B cell (primary cell): Measurements from ENCODE around the gene IL20RA. TPM values are rescaled to one million over a fixed set of nuclear protein-coding genes. Genes with fewer than 3 reads are reported as not detected.
A peak's percentile ranks its signal among the peaks of the same experiment; 100 is the strongest.

Experiments used
- ATAC-seq: fragments of 200-7000 bp; cut with Tn5 transposase; one replicate; pipeline ENCODE4 v1.10.0; 2021; ENCODE audit warnings: low read depth, mild to moderate bottlenecking, moderate number of reproducible peaks, moderate library complexity
- CTCF ChIA-PET: fragments of 350-600 bp; sonication (Branson Sonifier 250); formaldehyde crosslinking; loops from one replicate; lab custom pipeline; 2021; ENCODE audit warnings: antibody characterized with exemption, inconsistent platforms; lab: Charles Lee
- POLR2A ChIA-PET: fragments of 350-600 bp; sonication (Branson Sonifier 250); formaldehyde crosslinking; loops from one replicate; lab custom pipeline; 2021; ENCODE audit warnings: antibody characterized with exemption; lab: Charles Lee
- DNase-seq: peaks from one replicate; pipeline ENCODE4 v3.0.0; 2013
- H2AFZ ChIP-seq: 2 replicates; pipeline ENCODE4 v1.6.1; 2012; ENCODE audit warnings: mild to moderate bottlenecking, low read depth, low read length; ENCODE audit not compliant: insufficient read depth, poor library complexity, severe bottlenecking
- H3K27ac ChIP-seq, 2 donors: 1 replicate in 1 of 2; 2 replicates in 1 of 2; pipeline ENCODE4 v1.5.1; 2012 to 2013; ENCODE audit warnings: low read length in 2 of 2, mild to moderate bottlenecking in 2 of 2, moderate library complexity in 1 of 2
- H3K27me3 ChIP-seq, 4 experiments: fragments of 200-600 bp in 1 of 4; sonication (generic) in 1 of 4; replicated peaks in 1 of 4; 1 replicate in 2 of 4; 2 replicates in 2 of 4; pipeline versions ENCODE4 v1.6.1 to v1.7.0; 2013 to 2016; ENCODE audit warnings: low read length in 3 of 4, mild to moderate bottlenecking in 2 of 4, mixed read lengths in 1 of 4, moderate library complexity in 1 of 4; ENCODE audit not compliant: insufficient read depth in 4 of 4, control insufficient read depth in 3 of 4; ENCODE audit errors: control extremely low read depth in 1 of 4
- H3K36me3 ChIP-seq, 2 experiments: replicated peaks in 1 of 2; 1 replicate in 1 of 2; 2 replicates in 1 of 2; pipeline versions ENCODE4 v1.6.1 to v1.7.1; 2013; ENCODE audit warnings: low read length in 1 of 2; ENCODE audit not compliant: insufficient read depth in 2 of 2, control insufficient read depth in 1 of 2; ENCODE audit errors: control extremely low read depth in 1 of 2, extremely low read depth in 1 of 2
- H3K4me1 ChIP-seq, 2 donors: fragments of 200-600 bp in 1 of 2; sonication (generic) in 1 of 2; 1 replicate in 1 of 2; 2 replicates in 1 of 2; pipeline versions ENCODE4 v1.5.1 to v1.6.1; 2013 to 2017; ENCODE audit warnings: low read length in 2 of 2; ENCODE audit not compliant: control insufficient read depth in 2 of 2, insufficient read depth in 2 of 2
- H3K4me2 ChIP-seq: replicated peaks from 2 replicates; pipeline ENCODE3; 2012; ENCODE audit warnings: mild to moderate bottlenecking, low read depth, low read length; ENCODE audit not compliant: poor library complexity, severe bottlenecking
- H3K4me3 ChIP-seq, 5 experiments: fragments of 200-600 bp in 1 of 5; sonication (generic) in 1 of 5; 1 replicate in 3 of 5; 2 replicates in 2 of 5; pipeline versions ENCODE4 v1.5.1 to v1.7.0; 2011 to 2016; ENCODE audit warnings: low read length in 4 of 5, mild to moderate bottlenecking in 4 of 5, low read depth in 2 of 5, control low read depth in 1 of 5, moderate library complexity in 1 of 5; ENCODE audit not compliant: insufficient read depth in 1 of 5; ENCODE audit errors: control extremely low read depth in 1 of 5, extremely low read depth in 1 of 5
- H3K79me2 ChIP-seq: fragments of 200-600 bp; sonication (generic); one replicate; pipeline ENCODE4 v1.6.0; 2016; ENCODE audit warnings: low read length; ENCODE audit not compliant: control insufficient read depth, insufficient read depth
- H3K9ac ChIP-seq: fragments of 200-600 bp; sonication (generic); 2 replicates; pipeline ENCODE4 v1.6.1; 2017; ENCODE audit warnings: mild to moderate bottlenecking, low read length, moderate library complexity
- H3K9me3 ChIP-seq, 3 donors: one replicate each; pipeline versions ENCODE4 v1.6.1 to v1.7.1; 2013; ENCODE audit warnings: low read length in 2 of 3; ENCODE audit not compliant: control insufficient read depth in 2 of 3, insufficient read depth in 1 of 3; ENCODE audit errors: control extremely low read depth in 1 of 3
- H4K20me1 ChIP-seq: 2 replicates; pipeline ENCODE4 v1.6.0; 2012; ENCODE audit warnings: mild to moderate bottlenecking, low read length; ENCODE audit not compliant: insufficient read depth, control insufficient read depth, poor library complexity, severe bottlenecking
- H3K27ac Mint-ChIP-seq: one replicate; pipeline ENCODE4 v1.8.0; 2021; ENCODE audit warnings: mixed read lengths
- H3K27me3 Mint-ChIP-seq: one replicate; pipeline ENCODE4 v1.8.0; 2021; ENCODE audit warnings: mixed read lengths
- H3K4me1 Mint-ChIP-seq: one replicate; pipeline ENCODE4 v1.8.0; 2021; ENCODE audit warnings: mixed read lengths
- H3K4me3 Mint-ChIP-seq: one replicate; pipeline ENCODE4 v1.8.0; 2021; ENCODE audit warnings: mixed read lengths
- H3K9me3 Mint-ChIP-seq: one replicate; pipeline ENCODE4 v1.8.0; 2022; ENCODE audit warnings: mixed read lengths; ENCODE audit not compliant: insufficient read depth
- EZH2 ChIP-seq: IDR thresholded peaks from 2 replicates; pipeline ENCODE4 v1.6.1; 2012; ENCODE audit warnings: borderline replicate concordance, low read depth, mild to moderate bottlenecking, moderate library complexity, low read length; ENCODE audit not compliant: insufficient read depth, poor library complexity, severe bottlenecking
- WGBS: methylation state at CpG from one replicate; pipeline ENCODE4 v1.1.5; 2013; ENCODE audit warnings: missing lambda C conversion rate; ENCODE audit not compliant: insufficient coverage; 5-methylcytosine and 5-hydroxymethylcytosine counted together
- intact Hi-C: fragments of 100-400 bp; cut with micrococcal nuclease; formaldehyde crosslinking; loops from one replicate; pipeline ENCODE4 v1.10.0; 2022
- polyA plus RNA-seq: library from polyadenylated mRNA; depleted of rRNA; stranded (reverse); fragments of >200 nt; gene quantifications from 2 replicates; pipeline ENCODE4 v1.2.3, GENCODE V29; 2012
- total RNA-seq, 2 donors: library from RNA; stranded (reverse); fragments of 120-200 nt in 1 of 2; gene quantifications; 1 replicate in 1 of 2; 2 replicates in 1 of 2; pipeline versions ENCODE4 v1.2.3 to v1.2.4, GENCODE V29; 2013 to 2022
- TF ChIP-seq, protein P1 (sequence below): fragments of 200-600 bp; IDR thresholded peaks from one replicate; pipeline ENCODE4 v1.8.0; 2022; ENCODE audit warnings: antibody characterized with exemption, mild to moderate bottlenecking

IL20RA gene
- total and polyA plus RNA-seq, 2 donors (not counting 1 experiment from before 2014, with no cell fraction given) = not detected

GRCh38 chr6:136984578-136984977, 60.2 kb downstream of the IL20RA start:
- ChIA-PET POLR2A (no interaction called here), CTCF (no interaction called here)
- no peak for DNase-seq
- no peak overlapping the region for H2AFZ ChIP-seq
- H3K27me3 Mint-ChIP-seq = peaks cover 55% of the 10 kb centered on the region
- peaks cover 0 to 17% (median 14%) of the 10 kb centered on the region in 4 experiments for H3K27me3 ChIP-seq
- H3K4me1 Mint-ChIP-seq = no peaks in the 10 kb centered on the region
- H4K20me1 ChIP-seq = no peaks in the 10 kb centered on the region
- H3K4me3 Mint-ChIP-seq = no peak overlapping the region
- 80% methylated on average over 1 of the region's 4 CpGs for WGBS
- no peaks in the 10 kb centered on the region for H3K36me3 ChIP-seq
- H3K9ac ChIP-seq = no peak overlapping the region
- TF ChIP-seq, protein P1, sequence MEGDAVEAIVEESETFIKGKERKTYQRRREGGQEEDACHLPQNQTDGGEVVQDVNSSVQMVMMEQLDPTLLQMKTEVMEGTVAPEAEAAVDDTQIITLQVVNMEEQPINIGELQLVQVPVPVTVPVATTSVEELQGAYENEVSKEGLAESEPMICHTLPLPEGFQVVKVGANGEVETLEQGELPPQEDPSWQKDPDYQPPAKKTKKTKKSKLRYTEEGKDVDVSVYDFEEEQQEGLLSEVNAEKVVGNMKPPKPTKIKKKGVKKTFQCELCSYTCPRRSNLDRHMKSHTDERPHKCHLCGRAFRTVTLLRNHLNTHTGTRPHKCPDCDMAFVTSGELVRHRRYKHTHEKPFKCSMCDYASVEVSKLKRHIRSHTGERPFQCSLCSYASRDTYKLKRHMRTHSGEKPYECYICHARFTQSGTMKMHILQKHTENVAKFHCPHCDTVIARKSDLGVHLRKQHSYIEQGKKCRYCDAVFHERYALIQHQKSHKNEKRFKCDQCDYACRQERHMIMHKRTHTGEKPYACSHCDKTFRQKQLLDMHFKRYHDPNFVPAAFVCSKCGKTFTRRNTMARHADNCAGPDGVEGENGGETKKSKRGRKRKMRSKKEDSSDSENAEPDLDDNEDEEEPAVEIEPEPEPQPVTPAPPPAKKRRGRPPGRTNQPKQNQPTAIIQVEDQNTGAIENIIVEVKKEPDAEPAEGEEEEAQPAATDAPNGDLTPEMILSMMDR = no peak
- TF ChIP-seq EZH2 = no peak
- H3K4me2 ChIP-seq = no peak overlapping the region
- H3K4me1 ChIP-seq = peaks cover 2 to 5% of the 10 kb centered on the region in 2 donors
- no peaks in the 10 kb centered on the region for H3K79me2 ChIP-seq
- peaks cover 0 to 6% (median 0%) of the 10 kb centered on the region in 3 donors for H3K9me3 ChIP-seq
- H3K4me3 ChIP-seq = no peak overlapping the region
- no peak overlapping the region for H3K27ac ChIP-seq
- ATAC-seq = no peak
- H3K9me3 Mint-ChIP-seq = no peaks in the 10 kb centered on the region
- H3K27ac Mint-ChIP-seq = no peak overlapping the region
- intact Hi-C loops = no loop called here

DNA sequence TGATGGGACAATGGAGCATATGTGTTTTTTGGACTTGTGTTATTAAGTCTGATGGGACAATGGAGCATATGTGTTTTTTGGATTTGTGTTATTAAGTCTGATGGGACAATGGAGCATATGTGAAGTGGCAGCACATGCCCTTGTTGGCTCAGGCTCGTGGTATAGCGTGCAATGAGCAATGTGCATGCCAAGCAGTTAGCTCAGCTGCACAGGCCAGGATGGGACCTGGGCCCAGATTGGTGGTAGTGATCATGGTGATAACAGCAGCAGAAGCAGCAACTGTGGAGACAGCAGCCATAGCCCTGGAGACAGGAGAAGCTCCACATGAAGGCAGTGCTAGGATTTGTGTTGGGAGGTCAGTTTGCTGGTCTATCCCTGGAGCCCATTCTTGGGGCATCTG, 61.1 kb downstream of the IL20RA start:
- H3K4me2 ChIP-seq = no peak overlapping the region
- Mint-ChIP-seq H3K4me1 (no peaks in the 10 kb centered on the region), H3K27ac (peak overlapping the region; percentile 7), H3K4me3 (no peak overlapping the region), H3K27me3 (peaks cover 52% of the 10 kb centered on the region), H3K9me3 (no peaks in the 10 kb centered on the region)
- POLR2A ChIA-PET = no interaction called here
- 91% methylated on average over 2 of the region's 2 CpGs for WGBS
- CTCF ChIA-PET = no interaction called here
- H3K4me1 ChIP-seq = no peaks in the 10 kb centered on the region
- H3K27me3 ChIP-seq = peaks cover 0 to 12% (median 10%) of the 10 kb centered on the region in 4 experiments
- ATAC-seq (no peak), DNase-seq (no peak)
- no peaks in the 10 kb centered on the region for H4K20me1 ChIP-seq
- peaks cover 0 to 3% (median 0%) of the 10 kb centered on the region in 3 donors for H3K9me3 ChIP-seq
- TF ChIP-seq, protein P1 = no peak
- TF ChIP-seq EZH2 = no peak
- intact Hi-C loops = no loop called here
- no peak overlapping the region for H2AFZ ChIP-seq
- H3K9ac ChIP-seq = no peak overlapping the region
- no peaks in the 10 kb centered on the region for H3K79me2 ChIP-seq
- H3K4me3 ChIP-seq = no peak overlapping the region
- H3K36me3 ChIP-seq = no peaks in the 10 kb centered on the region
- no peak overlapping the region for H3K27ac ChIP-seq
